CD4-positive, alpha-beta T cell treated with Interleukin-17A for 1 hour (primary cell): Measurements from ENCODE around the gene TMC8.

ENCODE experiments used
- DNase-seq: peaks from one replicate; pipeline ENCODE4 v3.0.0-alpha.2; 2020

The TMC8 gene

DNA sequence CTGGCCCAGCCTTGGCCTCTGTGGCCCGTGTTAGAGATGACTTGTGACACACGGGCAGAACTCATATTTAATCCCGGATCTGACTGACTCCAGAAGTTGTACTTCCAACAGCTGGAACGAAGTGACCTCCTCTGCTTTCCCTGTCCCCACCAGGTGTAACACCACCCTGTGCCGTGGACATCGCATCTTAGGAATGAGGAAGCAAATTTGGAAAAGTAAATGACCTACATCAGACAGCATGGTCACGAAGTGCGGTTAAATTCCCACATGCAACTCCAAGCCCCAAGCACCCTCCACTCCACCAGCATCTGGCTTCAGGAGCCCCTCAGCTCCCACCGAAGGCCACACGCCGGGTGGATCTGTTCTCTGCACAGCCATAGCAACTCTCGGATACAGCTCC lies 53.3 kb downstream of the TMC8 start:
- DNase-seq: no peak

DNA sequence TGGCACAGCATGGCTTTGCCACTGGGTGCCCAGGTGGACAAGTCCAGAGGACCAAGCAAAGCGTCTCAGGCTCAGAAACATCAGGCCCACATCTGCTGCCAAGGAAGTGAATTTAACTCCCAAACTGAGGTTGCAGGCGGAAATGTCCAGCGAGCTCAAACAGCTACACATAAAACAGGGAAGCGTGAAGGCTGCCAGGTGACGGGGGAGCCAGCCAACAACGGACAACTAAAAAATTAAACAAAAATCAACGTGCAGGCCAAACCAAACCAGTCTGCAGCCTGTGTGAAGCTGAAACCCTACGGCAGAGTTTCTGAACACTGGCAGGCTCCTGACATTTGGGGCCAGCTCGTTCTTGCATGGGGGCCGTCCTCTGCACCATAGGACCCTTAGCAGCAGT lies 53.8 kb downstream of the TMC8 start:
- DNase-seq: no peak

DNA sequence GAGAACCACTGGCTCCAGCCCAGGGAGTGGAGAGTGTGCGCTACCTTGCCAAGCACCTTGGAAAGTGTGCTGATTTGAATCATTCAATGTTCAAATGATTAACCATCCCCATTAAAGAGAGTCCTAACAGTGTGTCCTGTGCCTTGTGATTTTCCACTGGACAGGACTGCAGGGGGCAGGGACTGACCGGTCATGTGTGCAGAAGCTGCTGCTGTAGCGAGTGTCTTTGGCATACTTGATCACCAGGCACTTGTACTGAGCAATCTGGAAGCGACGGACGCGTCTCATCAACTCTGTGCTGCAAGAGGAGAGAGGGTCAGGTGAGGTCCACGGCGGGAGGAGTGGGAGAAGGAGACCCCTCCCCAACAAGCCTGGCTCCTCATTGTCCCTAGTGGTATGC lies 54.3 kb downstream of the TMC8 start:
- DNase-seq: no peak

DNA sequence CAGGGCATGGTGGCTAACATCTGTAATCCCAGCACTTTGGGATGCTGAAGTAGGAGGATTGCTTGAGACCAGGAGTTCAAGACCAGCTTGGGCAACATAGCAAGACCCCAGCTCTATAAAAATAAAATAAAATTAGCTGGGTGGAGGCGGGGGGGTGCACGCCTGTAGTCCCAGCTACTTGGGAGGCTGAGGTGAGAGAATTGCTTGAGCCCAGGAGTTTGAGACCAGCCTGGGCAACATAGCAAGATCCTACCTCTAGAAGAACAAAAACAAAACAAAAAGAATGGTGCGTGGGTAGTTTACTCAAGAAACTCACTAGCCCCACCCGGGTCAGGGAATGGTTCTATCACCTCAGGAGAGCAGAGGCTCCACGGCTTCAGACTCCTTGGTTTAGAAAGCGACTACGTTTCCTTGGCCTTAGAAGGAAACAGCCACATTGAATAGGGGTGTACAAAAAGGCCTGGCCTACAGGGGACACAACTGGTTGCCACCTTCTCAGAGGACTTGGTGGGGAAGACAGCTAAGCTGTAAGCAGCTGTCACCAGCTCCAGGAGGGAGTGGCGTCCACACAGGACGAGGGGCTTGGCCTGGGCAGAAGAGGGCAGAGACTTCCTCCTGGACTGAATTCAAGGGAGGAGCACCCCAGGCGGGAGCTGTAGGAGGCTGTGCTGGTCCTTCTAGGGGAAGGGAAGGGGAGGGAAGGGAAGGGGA lies 55.6 kb downstream of the TMC8 start:
- DNase-seq: no peak

DNA sequence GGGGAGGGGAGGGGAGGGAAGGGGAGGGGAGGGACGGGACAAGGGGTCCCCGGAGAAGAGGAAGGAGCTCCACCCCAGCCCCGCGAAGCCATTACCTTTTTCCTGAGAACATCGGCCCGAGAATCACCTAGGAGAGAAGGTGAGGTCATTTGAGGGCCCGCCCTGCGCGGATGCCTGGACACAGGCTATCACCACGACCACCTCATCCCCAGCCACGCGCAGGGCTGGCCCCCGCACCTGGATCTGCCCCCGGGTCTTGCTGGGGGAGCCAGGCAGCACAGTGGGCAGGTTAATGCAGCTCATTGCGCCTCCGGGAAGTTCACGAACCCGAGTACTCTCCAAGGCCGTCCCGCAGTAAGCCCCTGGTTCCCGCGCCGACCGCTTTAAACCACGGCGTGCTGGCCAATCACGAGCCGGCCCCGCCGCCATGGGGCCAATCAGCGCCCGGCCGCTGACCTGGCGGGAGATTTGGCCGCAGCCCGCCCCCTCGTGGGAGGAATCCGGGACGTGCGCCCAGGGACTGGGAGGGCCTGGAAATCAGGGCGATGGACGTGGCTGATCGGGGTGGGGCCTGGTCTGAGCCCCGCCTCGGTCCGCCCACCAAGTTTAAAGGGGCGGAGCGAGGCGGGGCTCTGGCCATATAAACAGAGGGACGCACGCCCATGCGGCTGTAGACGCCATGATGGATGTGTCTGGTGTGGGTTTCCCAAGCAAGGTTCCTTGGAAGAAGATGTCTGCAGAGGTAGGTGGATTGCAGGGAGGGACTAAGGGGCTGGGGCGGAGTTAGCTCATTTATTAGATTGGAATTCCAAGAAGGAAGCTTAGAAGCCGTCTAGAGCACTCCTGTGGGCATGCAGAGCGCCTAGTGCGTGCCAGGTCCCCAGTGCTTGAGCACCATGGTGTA lies 56.4 kb downstream of the TMC8 start, which contains the start of the genes AFMID and TK1:
TSS of gene AFMID (plus strand) at position 671 of the 904 bp plus-strand sequence. CDS start at position 680, 9 bp downstream.
TSS of gene TK1 (minus strand) at position 361 of the 904 bp plus-strand sequence. CDS start at position 303, 58 bp downstream.
- DNase-seq: peak; percentile 89
